RKO (cell line): ENCODE data around the gene MACROH2A1.

Source experiments
- DNase-seq: peaks from one replicate; pipeline ENCODE4 v3.0.0-alpha.2; 2016; ENCODE audit warnings: low spot score

The MACROH2A1 gene

DNA sequence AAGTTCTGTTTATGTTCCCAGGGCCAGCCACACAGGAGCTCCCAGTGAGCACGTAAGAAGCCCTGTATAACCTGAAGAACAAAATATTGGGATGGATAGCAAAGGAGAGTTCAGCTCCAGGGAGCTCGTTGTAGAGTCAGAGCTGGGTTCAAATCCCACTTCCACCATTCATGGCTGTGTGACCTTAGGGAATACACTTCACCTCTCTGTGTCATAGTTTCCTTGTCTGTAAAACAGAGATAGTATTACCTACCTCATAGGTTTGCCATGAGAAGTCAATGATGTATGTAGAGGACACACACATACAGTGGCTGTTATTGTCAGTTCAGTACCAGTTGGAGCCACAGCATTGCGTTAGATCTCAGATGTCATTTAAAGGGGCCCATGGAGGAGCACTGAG is 67.4 kb downstream of the MACROH2A1 start:
- DNase-seq, result no peak

DNA sequence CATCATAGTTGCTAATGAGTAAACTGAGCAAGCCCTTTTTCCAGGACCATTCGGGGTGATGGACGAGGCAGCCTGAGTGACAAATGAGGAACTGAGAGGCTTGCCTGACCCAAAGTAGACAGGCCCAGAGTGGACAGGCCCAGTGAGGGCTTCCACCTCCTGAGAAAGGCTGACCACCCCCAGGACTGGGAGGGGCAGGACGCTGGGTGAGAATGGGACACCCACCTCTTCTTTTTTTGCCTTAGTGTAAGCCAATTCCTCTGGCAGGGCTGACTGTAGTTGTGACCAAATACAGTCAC is 68.3 kb downstream of the MACROH2A1 start:
- DNase-seq, result no peak

DNA sequence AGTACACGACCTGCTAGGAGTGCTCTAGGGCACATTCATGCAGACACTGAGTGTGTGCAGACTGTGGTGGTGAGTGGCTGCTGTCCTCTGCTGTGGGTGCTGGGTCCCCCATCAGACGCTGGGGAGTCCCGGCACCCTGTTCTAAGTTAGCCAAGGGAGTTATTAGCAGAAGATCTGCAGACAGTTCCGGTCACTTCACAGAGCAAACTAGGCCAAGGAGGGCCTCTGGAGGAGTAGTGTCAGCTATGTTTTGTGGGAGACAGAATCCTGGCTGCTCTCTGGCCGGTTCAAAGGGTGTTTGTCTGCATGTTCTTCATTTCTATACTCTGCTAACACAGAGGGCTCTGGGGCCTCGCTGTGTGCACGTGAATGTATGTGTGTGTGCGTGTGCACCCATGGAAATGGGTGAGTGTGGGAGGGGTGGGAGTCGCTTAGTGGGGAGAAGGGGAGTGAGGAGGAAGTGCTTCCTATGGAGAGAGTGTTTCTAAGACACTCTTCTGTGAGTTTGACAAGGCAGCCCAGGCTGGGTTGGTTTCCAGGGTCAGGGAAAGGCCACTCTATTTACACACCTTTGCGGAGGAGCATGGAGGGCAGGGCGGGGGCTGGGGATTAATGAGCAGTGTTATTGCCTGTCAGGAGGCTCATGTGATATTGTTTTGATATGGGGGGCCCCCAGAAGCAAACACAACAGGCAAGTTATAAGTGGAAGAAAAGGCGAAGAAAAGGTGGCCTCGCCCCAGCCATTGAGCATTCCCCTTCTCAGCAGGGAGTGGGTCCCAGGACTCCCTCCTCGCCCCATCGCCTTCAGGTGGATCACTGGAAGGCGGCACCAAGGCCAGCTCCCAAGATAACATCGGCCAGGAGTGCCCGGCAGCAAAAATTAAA is 68.9 kb downstream of the MACROH2A1 start:
- no peak for DNase-seq

DNA sequence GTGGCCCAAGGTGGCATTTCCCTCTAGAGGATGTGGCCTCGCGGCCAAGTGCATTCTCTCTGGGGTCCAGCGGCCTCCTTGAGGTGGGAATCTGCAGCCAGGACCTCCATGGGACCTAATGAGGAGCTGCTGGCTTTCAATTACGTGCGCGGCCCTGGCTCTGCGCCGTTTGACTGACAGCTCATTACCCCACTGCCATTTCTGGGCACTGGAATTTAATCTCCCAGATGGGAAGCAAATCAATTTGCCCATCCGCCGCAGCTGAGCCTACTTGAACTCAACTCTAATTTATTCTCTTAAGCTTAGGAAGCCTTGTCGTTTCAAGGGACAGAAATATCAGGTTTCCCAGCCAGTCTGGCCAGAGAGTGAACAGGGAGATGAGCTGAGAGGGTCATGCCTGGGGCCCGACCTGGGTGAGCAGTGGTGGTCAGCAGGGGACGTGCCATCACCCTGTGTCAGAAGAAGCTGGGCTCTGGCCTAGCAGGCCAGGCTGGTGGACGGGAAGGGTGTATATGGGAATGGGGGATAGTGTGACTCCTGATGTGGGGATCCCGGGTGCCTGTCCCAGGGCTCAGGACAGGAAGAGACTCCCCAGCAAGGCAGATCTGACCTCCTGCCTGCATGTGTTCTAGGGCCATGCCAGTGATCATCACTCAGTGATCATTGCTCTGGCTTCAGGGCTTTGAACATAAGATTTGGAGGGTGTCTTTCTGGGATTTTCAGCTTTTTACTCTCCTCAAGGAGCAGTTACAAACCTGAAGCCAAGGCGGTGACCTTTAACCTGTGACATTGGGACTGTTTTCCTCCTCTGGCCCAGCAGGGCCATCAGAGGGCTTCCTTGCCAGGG is 69.7 kb downstream of the MACROH2A1 start:
- DNase-seq, result no peak

DNA sequence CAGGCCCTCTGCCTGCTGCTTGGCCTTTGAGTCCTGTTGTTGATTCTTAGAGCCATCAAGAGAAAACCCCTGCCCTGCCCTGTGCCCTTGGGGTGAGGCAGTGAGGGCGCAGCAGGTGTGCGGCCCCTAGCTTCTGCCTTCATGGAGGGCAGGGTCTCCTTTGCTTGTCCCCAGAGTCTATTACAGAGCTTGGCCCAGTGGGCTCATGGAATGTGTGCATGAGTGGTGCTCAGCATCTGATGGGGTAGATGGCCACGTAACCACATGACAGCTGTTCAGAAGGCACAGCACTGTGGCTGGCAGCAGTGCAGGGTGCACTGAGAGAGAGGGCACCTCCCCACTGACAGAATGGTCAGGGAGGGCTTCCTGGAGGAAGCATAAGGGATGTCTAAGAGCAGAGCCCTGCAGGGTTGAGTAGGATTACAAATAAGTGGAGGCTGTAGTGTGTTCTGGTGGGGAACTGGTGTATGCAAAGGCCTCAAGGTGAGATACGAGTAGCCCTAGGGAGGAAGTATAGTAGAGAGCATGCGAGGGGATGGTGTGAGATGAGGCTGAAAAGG is 70.8 kb downstream of the MACROH2A1 start:
- no peak for DNase-seq

DNA sequence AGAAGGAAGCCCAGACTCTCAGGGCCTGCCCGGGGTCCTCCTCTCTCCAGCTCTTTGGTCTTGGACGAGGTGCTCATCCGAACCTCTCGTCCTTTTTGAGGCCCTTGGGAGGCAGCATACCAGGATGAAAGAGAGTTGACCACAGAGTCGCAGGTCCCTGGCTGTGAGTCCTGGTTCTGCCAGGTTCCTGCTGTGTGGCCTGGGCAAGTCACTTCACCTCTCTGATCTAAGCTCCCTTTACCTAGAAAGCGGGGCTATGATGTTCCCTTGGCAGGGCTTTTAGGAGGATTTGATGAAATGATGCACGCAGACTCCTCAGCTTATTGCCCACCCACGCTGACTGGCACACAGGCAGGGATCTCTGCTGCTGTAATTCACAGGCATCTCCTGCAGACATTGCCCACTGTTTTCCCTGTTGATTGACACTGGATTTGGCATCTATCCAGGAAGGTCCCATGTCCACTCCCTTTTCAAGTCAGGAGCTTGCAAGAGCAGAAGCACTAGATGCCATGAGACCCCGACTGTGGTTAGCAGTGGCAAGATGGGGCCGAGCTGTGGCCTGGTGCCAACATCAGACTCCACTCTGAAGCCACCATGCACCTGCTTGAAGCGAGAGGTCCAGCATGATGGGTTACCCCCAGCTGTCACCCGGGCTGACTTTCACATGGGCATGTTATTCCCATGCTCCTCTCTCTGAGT is 71.5 kb downstream of the MACROH2A1 start:
- DNase-seq, result no peak

DNA sequence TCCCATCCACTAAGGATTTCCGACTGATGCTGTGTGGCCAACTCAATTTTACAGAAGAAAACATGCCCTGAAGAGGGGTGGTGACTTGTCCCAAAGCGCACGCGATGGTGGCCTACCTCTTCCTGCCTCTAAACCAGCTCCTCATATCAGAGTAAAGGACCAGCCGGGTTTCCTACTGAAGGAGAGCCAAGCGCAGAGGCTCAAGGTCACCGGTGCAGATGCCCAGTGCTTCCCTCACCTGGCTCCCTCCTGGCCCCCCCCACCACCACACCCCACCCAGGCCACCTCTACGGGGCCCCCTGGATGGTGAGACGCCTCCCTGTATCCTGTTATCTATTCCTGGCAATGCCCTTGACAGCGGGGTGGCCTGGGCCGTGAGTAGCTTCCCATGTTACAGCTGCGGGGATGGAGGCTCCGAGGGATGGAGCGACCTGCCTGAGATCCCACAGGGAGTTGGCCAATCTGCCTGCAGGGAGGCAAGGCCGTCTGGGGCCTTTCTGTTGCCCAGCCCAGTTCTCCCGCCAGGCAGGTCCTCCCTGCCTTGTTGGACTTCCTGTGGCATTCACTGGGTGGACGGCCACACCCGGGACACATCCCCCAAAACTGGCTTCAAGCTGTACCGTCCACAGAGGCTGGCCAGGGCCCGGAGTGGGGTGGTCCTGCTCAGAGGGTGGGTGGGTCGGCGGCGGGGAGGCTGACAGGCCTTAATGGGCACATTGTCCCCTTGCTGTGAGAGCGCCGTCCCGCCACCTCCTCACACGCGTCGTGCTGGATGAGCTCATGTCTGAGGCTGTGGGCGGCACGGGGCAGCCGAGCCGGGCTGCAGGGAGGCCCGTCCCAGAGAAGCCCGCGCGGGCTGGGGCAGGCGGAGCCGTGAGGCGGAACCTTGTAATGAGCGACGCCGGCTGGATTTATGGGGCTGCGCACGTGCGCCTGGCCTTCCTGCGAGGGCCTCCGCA is 72.5 kb downstream of the MACROH2A1 start:
- no peak for DNase-seq

DNA sequence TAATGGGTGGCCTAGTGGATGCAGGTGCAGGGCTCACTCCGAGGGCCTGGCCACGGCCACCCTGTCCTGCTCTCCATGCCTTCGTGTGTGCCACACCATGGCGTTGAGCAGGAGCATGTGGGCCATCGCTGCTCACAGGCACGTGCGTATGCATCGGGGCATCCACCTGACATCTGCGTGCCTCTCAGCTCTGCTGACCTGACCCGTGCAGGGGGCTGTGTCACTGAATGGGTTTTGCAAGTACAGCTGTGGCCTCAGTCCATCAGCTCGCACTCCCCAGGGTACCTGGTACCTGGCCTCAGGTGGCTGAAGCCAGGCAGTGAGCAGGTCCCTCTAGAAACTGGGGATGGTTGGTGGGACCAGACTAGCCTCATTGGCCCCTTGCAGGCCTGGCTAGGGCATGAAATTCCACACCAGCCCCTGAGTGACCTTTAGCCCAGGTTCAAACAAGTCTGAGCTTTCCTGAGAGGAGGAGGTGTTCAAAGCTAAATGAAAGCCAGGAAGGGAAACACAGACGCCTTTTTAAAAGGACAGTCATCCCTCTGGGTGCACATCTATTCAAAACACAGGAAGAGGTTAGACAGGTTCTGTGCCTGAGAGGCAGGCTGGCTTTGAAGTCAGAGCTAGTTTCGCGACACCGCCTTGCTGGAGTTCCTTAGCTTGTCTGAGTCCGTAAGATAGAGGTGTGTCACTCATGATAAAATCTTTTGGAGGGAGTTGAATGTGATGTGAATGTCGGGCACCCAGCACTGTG is 74.0 kb downstream of the MACROH2A1 start:
- DNase-seq, result no peak

DNA sequence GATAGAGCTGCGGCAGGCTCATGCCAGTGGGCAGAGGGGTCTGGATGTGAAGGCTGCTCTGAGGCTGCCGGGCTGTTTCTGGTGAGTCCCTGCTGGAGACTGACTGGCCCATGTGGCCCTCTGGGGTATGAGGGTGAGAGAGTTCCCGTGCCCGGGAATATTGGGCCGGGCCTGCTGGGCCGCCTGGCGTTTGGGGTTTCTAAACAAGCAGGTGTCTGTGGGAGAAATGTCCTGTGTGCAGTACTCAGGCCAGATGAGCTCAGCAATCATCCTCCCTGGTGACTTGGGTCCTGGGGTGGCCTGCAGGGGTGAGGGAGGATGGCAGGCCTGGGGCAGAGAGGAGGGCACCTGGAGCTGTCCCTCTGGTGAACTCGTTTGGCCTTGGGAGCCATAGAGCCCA is 74.9 kb downstream of the MACROH2A1 start:
- DNase-seq, result no peak

DNA sequence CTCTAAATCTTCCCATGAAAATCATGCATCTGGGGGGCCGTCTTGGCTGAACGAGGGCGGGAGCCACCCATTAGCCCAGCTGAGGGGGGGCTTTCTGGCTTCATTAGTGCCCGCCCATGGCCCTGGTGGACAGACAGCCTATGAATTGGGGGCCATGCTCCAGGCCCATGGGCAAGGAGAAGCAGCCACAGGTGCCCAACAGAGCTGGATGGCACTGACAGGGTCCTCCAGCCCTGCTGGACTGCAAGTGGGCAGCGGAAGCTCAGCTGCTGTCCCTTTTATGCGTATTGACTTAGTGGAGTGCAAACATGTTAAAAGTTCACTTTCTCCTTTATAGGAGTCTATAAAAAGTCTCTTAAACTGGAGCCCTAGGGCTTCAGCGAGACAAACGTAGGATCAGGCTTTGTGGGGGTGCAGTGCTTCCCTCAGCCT is 75.3 kb downstream of the MACROH2A1 start:
- DNase-seq, result no peak

DNA sequence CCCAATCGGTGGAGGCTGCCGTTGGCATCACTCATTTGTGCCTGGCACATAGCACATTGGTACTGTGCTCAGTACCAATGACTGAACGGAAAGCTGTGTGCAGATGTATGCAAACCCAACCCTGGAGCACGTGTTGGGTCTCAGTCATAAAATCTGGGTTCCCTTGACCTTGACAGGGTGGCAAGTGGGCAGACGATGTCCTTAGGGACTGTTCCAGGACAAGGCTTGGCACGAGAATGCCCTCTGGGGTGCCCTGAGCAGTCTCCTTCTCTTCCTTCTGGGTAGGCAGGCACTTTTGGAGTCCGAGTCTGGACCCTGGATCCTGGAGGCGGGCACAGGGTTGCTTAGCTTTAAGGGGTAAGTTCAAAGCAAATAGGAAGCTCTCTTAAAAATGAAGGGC is 75.8 kb downstream of the MACROH2A1 start:
- DNase-seq, result no peak

DNA sequence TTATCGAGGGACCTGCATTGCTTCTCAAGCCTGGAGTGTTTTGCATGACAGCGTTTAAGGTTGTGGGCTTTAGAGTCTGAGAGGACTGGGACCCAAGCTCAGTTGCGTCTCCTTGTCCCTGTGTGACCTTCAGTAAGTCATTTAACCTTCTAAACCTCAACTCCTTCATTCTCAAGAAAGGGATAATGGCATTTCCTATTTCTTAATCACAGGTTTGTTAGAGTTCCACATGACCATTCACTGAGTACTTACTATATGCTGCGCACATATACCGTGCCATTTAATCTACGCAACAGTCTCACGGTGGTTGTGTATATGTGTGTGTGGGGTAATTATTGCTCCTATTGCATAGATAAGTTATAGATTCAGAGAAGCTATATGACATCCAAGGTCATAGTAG is 76.3 kb downstream of the MACROH2A1 start:
- no peak for DNase-seq

DNA sequence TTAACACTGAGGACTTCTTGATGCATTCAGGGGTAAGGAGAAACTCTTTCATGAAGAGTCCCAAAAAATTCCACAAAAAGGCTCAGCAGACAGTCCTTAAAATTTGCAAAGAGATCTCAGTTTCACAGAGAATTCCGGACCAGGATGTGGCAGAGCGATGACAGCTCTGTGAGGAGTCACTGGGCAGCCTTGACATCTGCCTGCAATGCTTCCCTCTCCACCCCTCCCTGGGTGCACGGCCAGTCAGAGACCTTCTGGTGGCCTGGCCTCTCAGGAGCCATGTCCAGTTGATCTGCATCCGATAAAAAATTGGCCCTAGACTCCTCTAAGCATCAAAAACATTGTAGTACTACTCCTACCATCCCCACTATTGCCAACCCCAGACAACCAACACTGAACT is 76.8 kb downstream of the MACROH2A1 start:
- no peak for DNase-seq

DNA sequence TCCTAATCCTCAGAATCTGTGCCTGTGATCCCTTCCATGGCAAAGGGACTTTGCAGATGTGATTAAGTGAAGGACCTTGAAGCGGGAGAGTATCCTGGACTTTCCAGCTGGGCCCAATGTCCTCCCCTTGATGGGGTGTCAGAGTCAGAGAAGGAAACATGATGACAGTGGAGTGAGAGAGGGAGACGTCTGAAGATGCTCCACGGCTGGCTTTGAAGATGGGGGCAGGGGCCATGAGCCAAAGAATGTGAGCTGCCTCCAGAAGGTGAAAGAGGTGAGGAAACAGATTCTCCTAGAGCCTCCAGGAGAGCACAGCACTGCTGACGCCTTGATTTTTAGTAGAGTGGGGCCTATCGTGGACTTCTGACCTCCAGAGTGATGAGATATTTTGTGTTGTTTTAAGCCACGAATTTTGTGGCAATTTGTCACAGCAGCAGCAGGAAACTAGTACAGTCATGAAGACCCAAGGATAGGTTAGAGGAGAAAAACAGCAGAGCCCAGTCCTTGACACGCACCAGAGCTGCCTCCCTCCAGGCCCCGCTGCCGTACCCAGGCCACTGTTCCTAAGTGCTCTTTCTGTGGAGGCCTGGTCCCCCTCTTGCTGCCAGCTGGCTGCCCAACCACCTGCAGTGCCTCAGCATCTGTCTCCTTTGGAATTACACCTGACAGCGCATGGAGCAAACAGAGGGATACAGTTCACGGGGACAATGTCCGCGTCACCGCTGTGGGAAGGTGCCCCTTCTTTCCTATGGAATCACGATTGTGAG is 78.1 kb downstream of the MACROH2A1 start:
- DNase-seq, result no peak

DNA sequence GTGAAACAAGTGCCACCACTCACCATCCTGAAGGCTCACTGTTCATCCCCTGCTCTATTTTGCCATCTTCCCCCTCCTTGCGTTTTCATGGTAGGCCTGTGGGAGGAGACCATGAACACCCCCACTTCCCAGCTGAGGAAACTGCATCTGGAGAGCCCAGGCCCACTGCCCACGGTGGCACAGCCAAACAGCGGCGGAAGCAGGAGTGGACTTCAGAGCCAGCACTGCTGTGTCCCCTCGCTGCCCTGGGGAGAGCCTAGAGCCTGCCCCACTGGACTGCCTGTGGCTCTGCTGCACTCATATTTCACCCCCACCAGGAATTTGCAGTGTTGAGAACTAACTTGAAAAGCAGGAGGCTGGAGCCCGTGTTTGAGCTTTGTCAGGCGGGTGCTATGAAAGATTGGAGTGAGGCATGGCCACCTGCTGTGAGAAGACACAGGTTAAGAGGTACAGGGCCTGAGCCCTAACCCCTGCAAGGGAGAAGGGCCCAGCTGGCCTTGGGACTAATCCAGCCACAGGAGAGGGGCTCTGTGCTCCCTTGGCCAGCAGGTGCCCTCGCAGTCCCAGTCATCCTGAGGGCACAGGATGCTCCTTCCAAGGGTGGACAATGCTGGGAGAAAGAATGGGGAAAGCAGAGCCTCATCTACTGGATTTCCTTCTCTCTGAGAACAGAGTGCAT is 79.0 kb downstream of the MACROH2A1 start:
- DNase-seq, result no peak

DNA sequence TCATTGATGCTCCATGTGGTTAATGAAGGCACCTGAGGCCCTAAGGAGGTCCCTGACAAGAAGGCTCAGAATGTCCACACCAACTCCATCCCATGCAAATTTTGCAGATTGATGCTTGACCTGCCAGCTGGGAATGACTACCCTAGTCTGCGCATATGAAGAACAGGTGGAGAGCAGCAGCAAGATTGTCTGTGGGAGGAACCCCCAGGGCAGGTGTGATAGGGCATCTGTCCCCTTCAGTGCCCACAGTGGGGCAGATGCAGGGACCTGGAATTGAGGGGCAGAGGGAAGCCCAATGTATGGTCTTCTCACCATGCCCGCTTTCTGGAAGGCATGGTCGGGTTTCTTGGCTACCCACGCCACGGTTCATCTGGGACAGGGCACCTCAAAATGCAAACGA is 79.6 kb downstream of the MACROH2A1 start:
- DNase-seq, result no peak

DNA sequence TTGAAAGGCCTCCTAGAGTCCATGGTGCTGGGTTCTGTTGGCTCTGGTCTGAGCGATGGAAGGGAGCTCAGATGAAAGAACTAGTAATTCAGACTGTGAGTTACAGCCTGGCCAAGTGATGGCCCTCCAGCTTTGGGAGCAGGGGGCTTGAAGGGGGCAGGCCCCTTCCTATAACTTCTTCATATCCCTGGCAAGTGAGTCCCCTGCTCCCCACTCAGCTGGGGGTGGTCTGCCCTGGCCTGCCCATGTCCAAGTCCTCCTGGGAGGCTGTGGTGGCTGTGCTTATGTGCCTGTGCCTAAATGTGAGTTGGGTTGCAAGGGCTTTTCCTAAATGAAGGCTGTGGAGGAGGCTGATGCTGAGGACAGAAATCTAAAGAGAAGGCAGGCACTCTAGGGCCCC is 80.1 kb downstream of the MACROH2A1 start:
- DNase-seq, result no peak

DNA sequence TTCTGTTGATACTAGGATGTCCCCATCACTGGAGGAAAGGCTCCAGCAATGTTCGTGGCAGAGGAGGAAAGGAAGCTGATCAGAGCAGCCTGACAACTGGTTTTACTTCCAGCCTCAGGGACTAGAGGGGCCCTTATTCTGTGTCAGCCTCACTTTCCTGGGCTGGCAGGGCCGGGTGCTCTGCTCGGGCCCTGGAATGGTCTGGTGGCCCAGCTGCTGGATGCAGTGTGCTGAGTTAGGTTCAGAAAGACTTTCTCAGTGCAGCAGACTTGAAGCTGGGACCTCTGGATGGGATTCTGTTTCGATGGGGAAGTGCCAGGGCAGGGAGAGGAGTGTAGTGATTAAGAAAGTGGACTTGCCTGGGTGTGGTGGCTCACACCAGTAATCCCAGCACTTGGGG is 81.0 kb downstream of the MACROH2A1 start:
- no peak for DNase-seq

DNA sequence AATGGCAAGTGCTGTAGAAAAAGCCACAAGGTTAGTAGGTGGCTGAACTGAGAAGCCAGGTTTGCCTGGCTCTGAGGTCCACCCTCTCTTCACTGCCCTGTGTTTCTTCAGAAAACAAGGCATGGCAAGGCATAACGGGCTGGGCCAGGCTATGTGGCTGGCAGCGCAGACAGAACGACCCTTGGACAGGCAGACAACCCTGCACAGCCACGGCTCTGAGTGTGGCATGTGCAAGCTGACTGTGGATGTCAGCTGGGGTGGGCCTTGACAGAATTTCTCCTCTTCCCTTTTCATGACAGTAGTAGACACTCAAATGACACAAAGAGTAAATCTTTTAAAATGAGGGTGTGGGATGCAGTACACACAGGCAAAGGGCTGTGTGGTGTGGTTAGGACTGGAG is 81.7 kb downstream of the MACROH2A1 start:
- no peak for DNase-seq
